ENCODE data around the gene HHAT. TPM values are rescaled to one million over a fixed set of nuclear protein-coding genes. Genes with fewer than 3 reads are reported as not detected.

HHAT gene
- total and polyA plus RNA-seq, 9 of the 15 experiments (the other 6 are each of a cell fraction or from before 2014, with no cell fraction given), result 0.07 to 0.16 (median 0.13) TPM; not detected in 1

GRCh38 chr1:210723646-210724045 lies 394.9 kb downstream of the HHAT start:
- no peak overlapping the region for H3K4me2 ChIP-seq (ENCODE audit: insufficient read depth, low read length)
- ATAC-seq (no peak), DNase-seq (ENCODE audit: extremely low read depth in 1 of 4, low spot score in 3 of 4) (no peak), FAIRE-seq (no peak)
- H3K27ac ChIP-seq (ENCODE audit: extremely low read depth, low read depth, low read length), result no peak overlapping the region
- ChIA-PET CTCF (ENCODE audit: low intra/inter-chr PET ratio) (no interaction called here), POLR2A (no interaction called here)
- no peaks in the 10 kb centered on the region for H3K27me3 ChIP-seq (ENCODE audit: control insufficient read depth in 2 of 2, insufficient read depth in 2 of 2, low read length in 2 of 2)
- no peaks in the 10 kb centered on the region for H3K9me3 ChIP-seq (replicated peaks; ENCODE audit: control insufficient read depth, insufficient read depth, low read depth, low read length)
- BruUV-seq (replicated peaks), result no TSS peak
- no peaks in the 10 kb centered on the region for H3K79me2 ChIP-seq (ENCODE audit: control insufficient read depth, insufficient read depth, low read length)
- intact Hi-C loops (cut with micrococcal nuclease) (no loop called here), in situ Hi-C loops (cut with MboI) (no loop called here)
- H3K9ac ChIP-seq (ENCODE audit: insufficient read depth in 1 of 2, low read depth in 2 of 2, low read length in 2 of 2), result no peak overlapping the region
- H3K36me3 ChIP-seq (ENCODE audit: control insufficient read depth, insufficient read depth, low read length), result no peaks in the 10 kb centered on the region
- 1% methylated on average over 4 of the region's 4 CpGs for WGBS (ENCODE audit: insufficient coverage, low coverage, missing lambda C conversion rate)
- peaks cover 3% of the 10 kb centered on the region; the same call in 1 of the 2 replicates for H4K20me1 ChIP-seq (replicated peaks; ENCODE audit: control insufficient read depth, insufficient read depth, low read length)
- no peaks in the 10 kb centered on the region for H3K4me1 ChIP-seq (replicated peaks in 1 of 2; ENCODE audit: control insufficient read depth in 2 of 2, insufficient read depth in 2 of 2, low read length in 2 of 2)
- TF ChIP-seq EHMT2 (IDR thresholded peaks at IDR 0.05) (no peak), RNF2 (IDR thresholded peaks at IDR 0.05) (no peak), GTF3C2 (IDR thresholded peaks at IDR 0.05; ENCODE audit: borderline replicate concordance, extremely low read depth, insufficient read length) (no peak), STAT6 (CRISPR knock-in tag; IDR thresholded peaks at IDR 0.05) (no peak), GTF2A2 (tag; IDR thresholded peaks at IDR 0.05) (no peak), KLF13 (tag; IDR thresholded peaks at IDR 0.05; ENCODE audit: borderline replicate concordance, low read depth) (no peak)
- H2AFZ ChIP-seq (ENCODE audit: low read depth, low read length), result no peak overlapping the region
- H3K9me1 ChIP-seq (ENCODE audit: control insufficient read depth, insufficient read depth, low read length), result no peaks in the 10 kb centered on the region
- no peak overlapping the region for H3K4me3 ChIP-seq
